SK-N-SH (cell line): ENCODE results near the gene MRPS2. TPM values are rescaled to one million over a fixed set of nuclear protein-coding genes. Genes with fewer than 3 reads are reported as not detected.

Experiments
- CTCF ChIA-PET: fragments of 300-600, 350-600 bp; formaldehyde crosslinking; extraction: SDS; loops from one replicate; lab custom pipeline; 2021; lab: Yijun Ruan, JAX
- POLR2A ChIA-PET: fragments of 350-600 bp; sonication (Branson Sonifier 250); formaldehyde crosslinking; extraction: SDS; loops from one replicate; lab custom pipeline; 2020; ENCODE audit warnings: antibody characterized with exemption, inconsistent platforms; lab: Yijun Ruan, JAX
- DNase-seq: peaks from one replicate; pipeline ENCODE4 v3.0.0; 2012
- H2AFZ ChIP-seq: fragments of 200-600 bp; sonication (generic); 2 replicates; pipeline ENCODE4 v1.8.1; 2016; ENCODE audit warnings: antibody characterized with exemption, mild to moderate bottlenecking, low read depth
- H3F3A ChIP-seq: fragments of 200-600 bp; sonication (generic); replicated peaks from 2 replicates; pipeline ENCODE3; 2016; ENCODE audit warnings: antibody characterized with exemption, mild to moderate bottlenecking; ENCODE audit not compliant: insufficient read depth
- H3K27ac ChIP-seq, 2 experiments: fragments of 200-500 bp in 1 of 2; fragments of 200-600 bp in 1 of 2; sonication (Bioruptor generic) in 1 of 2; sonication (generic), shearing (Covaris generic) in 1 of 2; 2 replicates each; pipeline versions ENCODE4 v1.5.1 to v1.6.1; 2014 to 2016; ENCODE audit warnings: low read depth in 2 of 2, inconsistent platforms in 1 of 2, low read length in 1 of 2, mild to moderate bottlenecking in 1 of 2, mixed read lengths in 1 of 2
- H3K27me3 ChIP-seq: fragments of 200-600 bp; sonication (generic), shearing (Covaris generic); 2 replicates; pipeline ENCODE4 v1.6.1; 2016; ENCODE audit warnings: mixed run types; ENCODE audit not compliant: insufficient read depth
- H3K36me3 ChIP-seq, 2 experiments: fragments of 200-500 bp in 1 of 2; fragments of 200-600 bp in 1 of 2; sonication (Bioruptor generic) in 1 of 2; sonication (generic) in 1 of 2; replicated peaks in 1 of 2; 2 replicates each; pipeline versions ENCODE3 to v1.5.1; 2014 to 2016; ENCODE audit warnings: low read length in 1 of 2, mild to moderate bottlenecking in 1 of 2; ENCODE audit not compliant: insufficient read depth in 2 of 2, control insufficient read depth in 1 of 2
- H3K4me1 ChIP-seq, 2 experiments: fragments of 200-500 bp in 1 of 2; fragments of 200-600 bp in 1 of 2; sonication (Bioruptor generic) in 1 of 2; sonication (generic), shearing (Covaris generic) in 1 of 2; 2 replicates each; pipeline versions ENCODE4 v1.5.1 to v1.6.1; 2014 to 2016; ENCODE audit warnings: low read depth in 1 of 2, low read length in 1 of 2, mixed run types in 1 of 2; ENCODE audit not compliant: insufficient read depth in 2 of 2, control insufficient read depth in 1 of 2
- H3K4me2 ChIP-seq: fragments of 200-600 bp; sonication (generic), shearing (Covaris generic); 2 replicates; pipeline ENCODE4 v1.6.1; 2017; ENCODE audit warnings: mixed run types
- H3K4me3 ChIP-seq, 2 experiments: fragments of 200-500 bp in 1 of 2; fragments of 200-600 bp in 1 of 2; sonication (Bioruptor generic) in 1 of 2; sonication (generic), shearing (Covaris generic) in 1 of 2; 2 replicates each; pipeline versions ENCODE4 v1.5.1 to v1.8.1; 2014 to 2016; ENCODE audit warnings: low read depth in 2 of 2, inconsistent platforms in 1 of 2, low read length in 1 of 2, mild to moderate bottlenecking in 1 of 2, mixed read lengths in 1 of 2, moderate library complexity in 1 of 2
- H3K79me2 ChIP-seq: fragments of 200-600 bp; sonication (generic); 2 replicates; pipeline ENCODE4 v1.8.1; 2017; ENCODE audit warnings: mild to moderate bottlenecking; ENCODE audit not compliant: insufficient read depth
- H3K9ac ChIP-seq: fragments of 200-600 bp; sonication (generic); 2 replicates; pipeline ENCODE4 v1.6.1; 2017; ENCODE audit warnings: mixed run types
- H3K9me2 ChIP-seq: fragments of 200-600 bp; sonication (generic); 2 replicates; pipeline ENCODE4 v1.6.1; 2017; ENCODE audit warnings: mixed run types
- H3K9me3 ChIP-seq: fragments of 200-600 bp; sonication (generic); 2 replicates; pipeline ENCODE4 v1.6.1; 2017; ENCODE audit warnings: mixed run types, mild to moderate bottlenecking, moderate library complexity
- H4K20me1 ChIP-seq: fragments of 200-600 bp; sonication (generic); 2 replicates; pipeline ENCODE4 v1.6.1; 2017; ENCODE audit warnings: mild to moderate bottlenecking, mixed run types; ENCODE audit not compliant: insufficient read depth
- CTCF ChIP-seq: fragments of 200-600 bp; sonication (generic); IDR thresholded peaks from 2 replicates; pipeline ENCODE4 v1.6.1; 2017; ENCODE audit warnings: antibody characterized with exemption, mild to moderate bottlenecking, moderate library complexity
- EZH2phosphoT487 ChIP-seq: fragments of 200-600 bp; sonication (generic); IDR thresholded peaks from 2 replicates; pipeline ENCODE4 v1.6.1; 2017; ENCODE audit warnings: low read depth, mixed run types, mild to moderate bottlenecking, antibody characterized with exemption, moderate library complexity, borderline replicate concordance
- FOSL2 ChIP-seq: IDR thresholded peaks from 2 replicates; pipeline ENCODE4 v1.4.0; 2012; ENCODE audit warnings: low read depth, mild to moderate bottlenecking, moderate library complexity, borderline replicate concordance
- FOXJ3 ChIP-seq: sonication (generic); formaldehyde crosslinking; IDR thresholded peaks from 2 replicates; pipeline ENCODE4 v1.5.1; 2020; ENCODE audit warnings: mild to moderate bottlenecking, missing genetic modification reagents
- GABPA ChIP-seq: IDR thresholded peaks from 2 replicates; pipeline ENCODE4 v1.4.0; 2012; ENCODE audit warnings: low read depth, mild to moderate bottlenecking
- MAX ChIP-seq: IDR thresholded peaks from 2 replicates; pipeline ENCODE4 v1.4.0; 2012; ENCODE audit warnings: low read depth
- MXI1 ChIP-seq: IDR thresholded peaks from 2 replicates; pipeline ENCODE4 v1.6.1; 2012; ENCODE audit warnings: mild to moderate bottlenecking, low read depth, low read length, improper control_type of control experiment
- NFIC ChIP-seq: IDR thresholded peaks from 2 replicates; pipeline ENCODE4 v1.4.0; 2012; ENCODE audit warnings: borderline replicate concordance
- REST ChIP-seq: IDR thresholded peaks from 2 replicates; pipeline ENCODE4 v1.6.1; 2012; ENCODE audit warnings: mild to moderate bottlenecking, low read depth, low read length, moderate library complexity
- RFX5 ChIP-seq: IDR thresholded peaks from 2 replicates; pipeline ENCODE4 v1.6.1; 2012; ENCODE audit warnings: mild to moderate bottlenecking, improper control_type of control experiment, low read length
- SIN3A ChIP-seq: IDR thresholded peaks from 2 replicates; pipeline ENCODE4 v1.6.1; 2012; ENCODE audit warnings: low read depth, mild to moderate bottlenecking, low read length, moderate library complexity, borderline replicate concordance
- TAF1 ChIP-seq: IDR thresholded peaks from 2 replicates; pipeline ENCODE4 v1.6.1; 2012; ENCODE audit warnings: low read depth, mild to moderate bottlenecking, low read length, moderate library complexity, borderline replicate concordance
- YY1 ChIP-seq: IDR thresholded peaks from 2 replicates; pipeline ENCODE4 v1.4.0; 2012; ENCODE audit warnings: low read depth, mild to moderate bottlenecking
- ZBTB33 ChIP-seq: IDR thresholded peaks from 2 replicates; pipeline ENCODE4 v1.4.0; 2012; ENCODE audit warnings: low read depth, borderline replicate concordance
- WGBS: methylation state at CpG from one replicate; pipeline ENCODE4 v1.1.6; 2017; ENCODE audit warnings: low lambda C conversion rate; 5-methylcytosine and 5-hydroxymethylcytosine counted together
- polyA plus RNA-seq, 3 experiments: library from polyadenylated mRNA; depleted of rRNA; stranded (reverse); fragments of >200 nt; gene quantifications; 2 replicates each; pipeline ENCODE4 v1.2.3, GENCODE V29; 2012
- TF ChIP-seq, protein P1 (sequence below): IDR thresholded peaks from 2 replicates; pipeline ENCODE4; 2012
- TF ChIP-seq, protein P2 (sequence below): fragments of 150-350 bp; IDR thresholded peaks from 2 replicates; pipeline ENCODE4 v1.6.1; 2016; ENCODE audit warnings: mild to moderate bottlenecking, low read depth, low read length

MRPS2 gene
- polyA plus RNA-seq, 1 of the 3 experiments (the other 2 are of a cell fraction) = 113 TPM

DNA sequence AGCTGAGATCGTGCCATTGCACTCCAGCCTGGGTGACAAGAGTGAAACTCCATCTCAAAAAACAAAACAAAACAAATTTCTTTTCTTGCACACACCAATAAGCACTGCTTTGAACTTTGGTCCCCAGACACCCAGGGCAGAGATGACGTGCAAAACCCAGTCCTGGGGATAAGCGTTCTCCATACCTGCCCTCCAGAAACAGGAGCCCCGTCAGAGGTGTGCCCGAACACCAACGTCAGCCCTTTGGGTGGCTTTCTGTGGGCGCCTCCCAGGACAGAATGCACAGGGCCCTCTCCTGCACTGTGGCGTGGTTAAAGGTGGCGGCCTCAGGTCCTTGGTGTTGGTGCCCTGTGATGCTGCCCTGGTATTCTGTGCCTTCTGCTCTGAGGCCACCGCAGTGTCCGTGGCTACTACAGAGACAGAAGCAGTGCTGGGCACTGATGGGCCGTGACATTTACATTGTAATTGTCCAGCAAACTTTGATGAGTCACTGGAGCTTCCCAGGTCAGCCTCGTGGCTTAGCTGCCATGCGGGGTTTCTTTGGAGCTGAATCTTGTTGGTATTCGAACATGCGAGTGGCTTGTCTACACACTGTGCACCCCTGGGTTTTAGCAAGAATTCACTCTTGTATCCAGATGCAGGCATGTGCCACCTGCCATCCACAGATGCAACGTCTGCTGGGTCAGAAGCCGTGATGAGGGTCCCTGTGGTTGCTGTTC lies 11.1 kb upstream of the MRPS2 start:
- H3K4me2 ChIP-seq = no peak overlapping the region
- H3K9me2 ChIP-seq = no peaks in the 10 kb centered on the region
- TF ChIP-seq ZBTB33 = no peak
- no peak for TF ChIP-seq CTCF
- TF ChIP-seq, protein P1, sequence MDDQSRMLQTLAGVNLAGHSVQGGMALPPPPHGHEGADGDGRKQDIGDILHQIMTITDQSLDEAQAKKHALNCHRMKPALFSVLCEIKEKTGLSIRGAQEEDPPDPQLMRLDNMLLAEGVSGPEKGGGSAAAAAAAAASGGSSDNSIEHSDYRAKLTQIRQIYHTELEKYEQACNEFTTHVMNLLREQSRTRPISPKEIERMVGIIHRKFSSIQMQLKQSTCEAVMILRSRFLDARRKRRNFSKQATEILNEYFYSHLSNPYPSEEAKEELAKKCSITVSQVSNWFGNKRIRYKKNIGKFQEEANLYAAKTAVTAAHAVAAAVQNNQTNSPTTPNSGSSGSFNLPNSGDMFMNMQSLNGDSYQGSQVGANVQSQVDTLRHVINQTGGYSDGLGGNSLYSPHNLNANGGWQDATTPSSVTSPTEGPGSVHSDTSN = no peak
- no peak for TF ChIP-seq SIN3A
- TF ChIP-seq EZH2phosphoT487 = no peak
- TF ChIP-seq FOXJ3 (CRISPR knock-in tag) = no peak
- TF ChIP-seq TAF1 = no peak
- no peak for TF ChIP-seq MAX
- TF ChIP-seq YY1 = no peak
- TF ChIP-seq GABPA = no peak
- TF ChIP-seq REST = no peak
- no peak for TF ChIP-seq NFIC
- TF ChIP-seq, protein P2, sequence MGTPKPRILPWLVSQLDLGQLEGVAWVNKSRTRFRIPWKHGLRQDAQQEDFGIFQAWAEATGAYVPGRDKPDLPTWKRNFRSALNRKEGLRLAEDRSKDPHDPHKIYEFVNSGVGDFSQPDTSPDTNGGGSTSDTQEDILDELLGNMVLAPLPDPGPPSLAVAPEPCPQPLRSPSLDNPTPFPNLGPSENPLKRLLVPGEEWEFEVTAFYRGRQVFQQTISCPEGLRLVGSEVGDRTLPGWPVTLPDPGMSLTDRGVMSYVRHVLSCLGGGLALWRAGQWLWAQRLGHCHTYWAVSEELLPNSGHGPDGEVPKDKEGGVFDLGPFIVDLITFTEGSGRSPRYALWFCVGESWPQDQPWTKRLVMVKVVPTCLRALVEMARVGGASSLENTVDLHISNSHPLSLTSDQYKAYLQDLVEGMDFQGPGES = no peak
- TF ChIP-seq MXI1 = no peak
- no peak for TF ChIP-seq RFX5
- TF ChIP-seq FOSL2 = no peak
- H3K27ac ChIP-seq = no peak overlapping the region
- no peaks in the 10 kb centered on the region for H4K20me1 ChIP-seq
- no peak overlapping the region for H3K9ac ChIP-seq
- ChIA-PET POLR2A (no interaction called here), CTCF (interaction anchor here (1.5 to 4.2 kb wide), 2 partner anchors 10 to 15 kb away, joined by 4 to 12 read pairs; partner anchors contain the start of gene MRPS2)
- H3K79me2 ChIP-seq = no peaks in the 10 kb centered on the region
- H2AFZ ChIP-seq = no peak overlapping the region
- no peaks in the 10 kb centered on the region for H3K4me1 ChIP-seq
- no peaks in the 10 kb centered on the region for H3K9me3 ChIP-seq
- no peak overlapping the region for H3K4me3 ChIP-seq
- H3F3A ChIP-seq = no peaks in the 10 kb centered on the region
- DNase-seq = no peak
- peaks cover 0 to 43% of the 10 kb centered on the region in 2 experiments for H3K36me3 ChIP-seq
- 92% methylated on average over 15 of the region's 18 CpGs for WGBS
- H3K27me3 ChIP-seq = no peaks in the 10 kb centered on the region
